Islet precursor cell (in vitro differentiated cells): ENCODE results near the gene CDK2.

Source experiments
- DNase-seq: peaks from one replicate; pipeline ENCODE4 v3.0.0-alpha.2; 2018

Gene CDK2

DNA sequence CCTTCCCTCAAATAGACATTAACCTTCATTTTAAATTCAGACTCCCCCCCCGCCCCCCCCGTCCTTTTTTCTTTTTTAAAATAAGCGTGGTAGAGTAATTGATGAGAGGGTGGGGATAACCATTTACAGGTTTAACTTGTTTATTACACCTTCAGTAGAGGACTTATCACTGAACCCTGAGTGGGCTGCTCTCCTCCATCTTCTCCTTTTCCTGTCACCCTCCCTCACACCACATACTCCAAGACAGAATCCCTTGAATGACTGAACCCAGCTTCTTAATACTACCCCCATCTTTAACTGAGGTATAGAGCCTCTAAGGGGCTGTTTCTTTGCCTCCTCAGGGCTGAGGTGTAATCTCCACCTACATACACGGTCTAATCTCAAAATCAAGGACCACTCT, 50.6 kb downstream of the CDK2 start:
- DNase-seq: no peak

DNA sequence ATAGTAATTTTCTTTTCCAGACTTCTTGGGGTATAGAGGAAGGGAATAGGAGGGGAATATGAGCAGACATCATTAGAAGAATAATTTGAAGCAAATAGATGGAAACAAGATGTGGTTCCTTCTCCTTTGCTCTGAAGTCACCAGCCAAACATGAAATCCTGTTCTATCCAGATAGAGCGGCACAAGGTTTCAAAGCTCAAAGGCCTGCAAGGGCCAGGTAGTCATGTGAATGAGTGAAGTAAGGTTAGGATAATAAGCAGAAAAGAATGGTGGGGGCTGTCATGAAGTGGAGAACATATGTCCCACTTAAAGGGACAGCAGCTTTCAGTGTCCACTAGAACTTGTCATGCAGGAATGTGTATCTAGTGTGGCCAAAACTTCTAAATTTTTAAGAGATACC, 51.7 kb downstream of the CDK2 start:
- no peak for DNase-seq

DNA sequence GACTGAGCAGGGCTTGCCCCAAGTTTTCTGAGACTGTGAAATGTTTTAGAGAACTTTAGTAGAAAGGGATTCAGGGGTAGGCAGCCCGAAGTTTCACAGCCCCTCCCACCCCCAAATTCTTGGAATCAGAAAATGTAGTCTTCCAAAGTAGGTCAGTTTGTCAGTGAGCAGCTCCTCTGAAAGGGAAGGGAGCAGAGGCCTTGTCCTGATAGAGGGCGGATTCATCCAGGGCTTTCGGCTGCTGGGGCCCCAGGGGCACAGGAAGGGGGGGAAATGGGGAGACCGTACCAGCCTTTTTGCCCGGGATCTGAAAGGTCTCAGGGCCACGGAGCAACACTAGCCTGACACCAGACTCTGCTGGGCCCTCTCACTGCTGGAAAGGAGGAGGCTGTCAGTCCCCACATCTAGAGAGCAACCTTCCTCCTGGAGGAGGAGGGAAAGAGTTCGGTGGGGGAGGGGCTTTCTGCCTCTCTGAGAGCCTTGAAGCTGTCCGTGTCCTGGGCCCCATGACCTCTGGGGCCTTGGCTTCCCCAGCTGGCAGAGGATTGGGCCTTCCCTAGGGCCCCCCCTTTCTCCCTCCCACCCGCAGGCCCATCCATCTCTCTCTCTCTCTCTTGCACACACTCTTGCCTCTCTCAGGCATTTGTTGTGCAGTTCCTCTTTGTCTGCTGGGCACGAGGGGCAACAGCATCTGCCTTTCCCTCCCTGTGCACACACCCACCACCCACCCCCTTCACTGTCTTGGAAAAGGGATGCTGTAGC, 54.0 kb downstream of the CDK2 start, which contains the start of gene IKZF4:
TSS of gene IKZF4 (plus strand) at position 621 of the 762 bp plus-strand sequence. CDS start 451 bp downstream, outside the sequence.
- DNase-seq: peak; percentile 89

DNA sequence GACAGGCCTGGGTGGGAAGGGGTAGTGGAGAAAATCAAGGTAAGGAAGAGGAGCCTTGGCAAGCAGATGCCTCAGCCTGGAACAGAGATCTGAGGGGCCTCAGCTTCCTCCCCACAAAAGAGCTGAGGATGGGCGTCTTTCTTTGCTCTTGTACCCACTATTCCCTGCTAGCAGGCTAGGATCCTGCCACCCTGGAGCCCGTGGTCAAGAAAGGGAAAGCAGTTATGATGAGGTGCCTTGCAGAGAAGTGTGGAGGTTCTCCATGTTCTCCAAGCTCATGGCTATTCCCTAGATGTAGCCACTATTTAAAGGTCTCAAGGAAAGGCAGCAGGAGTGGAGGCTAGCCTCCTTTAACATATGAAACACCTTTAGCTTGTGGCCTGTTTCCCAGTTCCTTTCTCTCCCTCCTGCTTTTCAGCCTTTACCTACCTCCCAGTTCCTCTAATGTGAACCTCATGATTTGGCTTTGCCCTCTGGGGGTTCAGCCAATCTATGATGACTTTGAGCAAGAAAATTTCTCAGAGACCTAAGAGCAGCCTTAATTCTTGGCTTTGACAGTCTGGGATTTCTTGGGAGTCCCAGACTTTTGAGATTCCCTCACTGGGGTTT, 55.4 kb downstream of the CDK2 start:
- no peak for DNase-seq
